BLaER1 (cell line): ENCODE results near the gene ZNF786.

Experiments used
- H3K27ac ChIP-seq: shearing (Covaris generic); formaldehyde crosslinking; 2 replicates; pipeline ENCODE4 v1.8.1; 2022
- H3K27me3 ChIP-seq: shearing (Covaris generic); formaldehyde crosslinking; 2 replicates; pipeline ENCODE4 v1.8.1; 2022
- H3K36me3 ChIP-seq: shearing (Covaris generic); formaldehyde crosslinking; 2 replicates; pipeline ENCODE4 v1.8.1; 2022
- H3K4me1 ChIP-seq: shearing (Covaris generic); formaldehyde crosslinking; 2 replicates; pipeline ENCODE4 v1.8.1; 2022
- H3K4me2 ChIP-seq: shearing (Covaris generic); formaldehyde crosslinking; 2 replicates; pipeline ENCODE4 v1.8.1; 2022
- H3K4me3 ChIP-seq: shearing (Covaris generic); formaldehyde crosslinking; 2 replicates; pipeline ENCODE4 v1.8.1; 2022
- H3K9ac ChIP-seq: shearing (Covaris generic); formaldehyde crosslinking; 2 replicates; pipeline ENCODE4 v1.8.1; 2022
- H3K9me3 ChIP-seq: shearing (Covaris generic); formaldehyde crosslinking; 2 replicates; pipeline ENCODE4 v1.8.1; 2022
- H4K20me1 ChIP-seq: shearing (Covaris generic); formaldehyde crosslinking; 2 replicates; pipeline ENCODE4 v1.8.1; 2022
- Cebpa-rat ChIP-seq: shearing (Covaris generic); IDR thresholded peaks from 2 replicates; pipeline ENCODE4 v1.8.1; 2022

The ZNF786 gene

DNA sequence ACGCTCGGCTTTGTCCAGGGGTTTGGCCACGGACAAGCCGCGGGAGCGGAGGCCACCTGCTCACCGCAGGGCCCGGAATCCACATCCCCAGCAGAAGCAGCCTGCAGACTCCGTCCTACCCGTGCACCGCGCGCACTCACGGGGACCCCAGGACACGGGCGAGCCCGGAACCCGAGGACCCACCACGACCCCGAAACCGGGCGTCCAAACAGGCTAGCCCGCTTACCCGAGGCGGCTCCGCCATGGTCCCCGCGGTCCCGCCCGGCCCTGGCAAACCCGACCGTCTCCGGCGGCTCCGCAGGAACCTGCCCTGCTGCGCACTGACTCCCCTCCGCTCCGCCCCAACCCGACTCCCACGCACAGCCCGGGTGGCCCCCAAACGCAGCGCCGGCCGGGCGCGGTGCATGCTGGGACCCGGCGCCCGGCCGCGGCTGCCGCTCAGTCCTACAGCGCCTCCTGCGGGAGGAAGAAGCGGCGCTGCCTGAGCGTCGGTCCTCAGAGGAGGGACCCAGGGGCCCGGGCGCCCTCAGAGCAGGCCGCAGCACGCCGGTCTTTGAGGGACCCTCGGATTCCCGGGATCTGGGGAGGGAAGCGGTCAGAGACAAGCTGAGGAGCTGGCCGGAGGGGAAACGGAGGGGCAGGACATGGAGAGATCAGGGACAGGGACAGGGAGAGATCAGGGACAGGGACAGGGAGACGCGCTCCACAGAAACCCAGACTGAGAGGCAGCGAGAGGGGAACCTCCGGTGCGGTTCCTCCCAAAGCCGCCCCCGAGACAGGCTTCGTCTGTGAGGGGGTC, at the start of gene ZNF786:
Gene ZNF786 (minus strand): TSS at position 322 of the 799 bp plus-strand sequence. CDS start 78 bp downstream, at position 244.
- TF ChIP-seq Cebpa-rat: no peak
- Histone ChIP-seq H3K27me3 (no peaks in the 10 kb centered on the region), H3K9me3 (peaks cover 20% of the 10 kb centered on the region), H3K36me3 (peaks cover 28% of the 10 kb centered on the region), H3K4me1 (peaks cover 33% of the 10 kb centered on the region), H3K4me2 (peak within 1 kb of the TSS; percentile 87), H3K4me3 (peak within 1 kb of the TSS; percentile 90), H3K27ac (peak within 1 kb of the TSS; percentile 94), H4K20me1 (no peaks in the 10 kb centered on the region), H3K9ac (peak within 1 kb of the TSS; percentile 92)

DNA sequence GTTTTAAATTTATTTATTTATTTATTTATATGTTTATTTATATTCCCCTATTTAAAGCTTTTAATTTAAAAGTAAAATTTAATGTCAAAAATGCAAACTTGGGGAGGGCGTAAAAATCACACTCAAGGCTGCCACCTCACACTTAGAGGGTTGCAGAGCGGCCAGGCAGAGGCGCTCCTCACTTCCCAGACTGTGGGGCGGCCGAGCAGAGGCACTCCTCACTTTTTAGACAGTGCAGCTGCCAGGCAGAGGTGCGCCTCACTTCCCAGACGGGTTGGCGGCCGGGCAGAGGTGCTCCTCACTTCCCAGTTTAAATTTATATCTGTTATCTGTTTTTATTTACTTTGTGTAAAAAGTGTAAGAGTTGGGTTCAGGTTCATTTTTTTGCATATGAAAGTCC, 45.6 kb upstream of the ZNF786 start:
- no peak for TF ChIP-seq Cebpa-rat

GRCh38 chr7:149133028-149133710, 42.7 kb upstream of the ZNF786 start:
- H3K27ac ChIP-seq: no peak overlapping the region
- H3K4me2 ChIP-seq: no peak overlapping the region
- peaks cover 37% of the 10 kb centered on the region for H3K9me3 ChIP-seq
- no peak for TF ChIP-seq Cebpa-rat
- no peak overlapping the region for H3K4me3 ChIP-seq
- no peak overlapping the region for H3K9ac ChIP-seq
- peaks cover 88% of the 10 kb centered on the region for H3K36me3 ChIP-seq
- peaks cover 4% of the 10 kb centered on the region for H3K4me1 ChIP-seq
- H3K27me3 ChIP-seq: no peaks in the 10 kb centered on the region
- no peaks in the 10 kb centered on the region for H4K20me1 ChIP-seq

More for the DNA sequence above, 45.6 kb upstream of the ZNF786 start:
- H3K9ac ChIP-seq: no peak overlapping the region
- no peak overlapping the region for H3K4me3 ChIP-seq
- peaks cover 17% of the 10 kb centered on the region for H3K9me3 ChIP-seq
- H3K4me2 ChIP-seq: no peak overlapping the region
- H3K27me3 ChIP-seq: no peaks in the 10 kb centered on the region
- H3K4me1 ChIP-seq: no peaks in the 10 kb centered on the region
- no peaks in the 10 kb centered on the region for H4K20me1 ChIP-seq
- H3K36me3 ChIP-seq: peaks cover 80% of the 10 kb centered on the region
- H3K27ac ChIP-seq: no peak overlapping the region

DNA sequence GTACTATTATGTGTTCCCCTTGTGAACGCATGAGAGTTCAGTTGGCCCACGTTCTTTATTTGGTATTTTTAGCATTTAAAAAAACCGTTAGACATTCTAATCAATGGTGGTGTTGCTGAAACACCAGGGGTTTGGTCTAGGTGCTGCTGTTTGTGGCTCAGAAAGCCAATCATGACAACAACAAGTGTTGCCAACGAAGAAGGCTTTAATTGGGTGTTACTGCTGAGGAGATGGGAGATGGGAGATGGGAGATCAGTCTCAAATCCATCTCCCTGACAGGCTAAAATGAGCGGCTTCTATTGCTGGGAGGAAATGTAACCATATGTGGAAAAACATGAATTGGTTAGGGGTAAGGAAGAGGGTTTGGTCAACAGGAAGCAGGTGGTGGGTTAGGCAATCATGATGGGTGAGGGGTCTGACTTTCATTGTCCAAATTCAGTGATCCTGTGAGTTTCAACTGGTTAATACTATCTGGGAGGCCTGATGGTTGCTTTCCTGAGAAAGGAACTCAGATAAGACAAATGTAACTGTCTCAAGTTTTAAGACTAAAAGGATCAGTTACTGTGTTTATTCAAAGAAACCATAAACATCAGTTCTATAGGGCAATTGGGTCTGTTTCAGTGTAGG, 40.2 kb upstream of the ZNF786 start:
- TF ChIP-seq Cebpa-rat: no peak
- no peak overlapping the region for H3K27ac ChIP-seq

GRCh38 chr7:149126662-149127266, 36.2 kb upstream of the ZNF786 start:
- H3K27ac ChIP-seq: peak overlapping the region; percentile 99
- TF ChIP-seq Cebpa-rat: no peak

More for the DNA sequence above, 40.2 kb upstream of the ZNF786 start:
- Histone ChIP-seq H3K4me2 (no peak overlapping the region), H3K27me3 (no peaks in the 10 kb centered on the region), H3K4me3 (peak overlapping the region; percentile 1; the same call in 1 of the 2 replicates), H3K9ac (no peak overlapping the region), H3K36me3 (peaks cover 64% of the 10 kb centered on the region), H3K4me1 (peaks cover 10% of the 10 kb centered on the region), H4K20me1 (no peaks in the 10 kb centered on the region), H3K9me3 (peaks cover 37% of the 10 kb centered on the region)

GRCh38 chr7:149125863-149126661, 35.5 kb upstream of the ZNF786 start, which contains the start of gene ZNF425:
Gene ZNF425 (minus strand): TSS chr7:149126324. CDS start chr7:149126213, 111 bp downstream.
- no peak for TF ChIP-seq Cebpa-rat
- peak within 1 kb of the TSS; percentile 94 for H3K4me3 ChIP-seq
- H3K4me2 ChIP-seq: peak within 1 kb of the TSS; percentile 79
- no peaks in the 10 kb centered on the region for H3K27me3 ChIP-seq
- peaks cover 23% of the 10 kb centered on the region for H3K36me3 ChIP-seq
- peaks cover 19% of the 10 kb centered on the region for H3K4me1 ChIP-seq
- H4K20me1 ChIP-seq: no peaks in the 10 kb centered on the region
- peak within 1 kb of the TSS; percentile 98 for H3K9ac ChIP-seq
- peak within 1 kb of the TSS; percentile 99 for H3K27ac ChIP-seq
- H3K9me3 ChIP-seq: peaks cover 19% of the 10 kb centered on the region

More at GRCh38 chr7:149126662-149127266, 36.2 kb upstream of the ZNF786 start:
- Histone ChIP-seq H4K20me1 (no peaks in the 10 kb centered on the region), H3K36me3 (peaks cover 30% of the 10 kb centered on the region), H3K4me3 (peak overlapping the region; percentile 94), H3K27me3 (no peaks in the 10 kb centered on the region), H3K4me2 (peak overlapping the region; percentile 79), H3K4me1 (peaks cover 19% of the 10 kb centered on the region), H3K9me3 (peaks cover 26% of the 10 kb centered on the region), H3K9ac (peak overlapping the region; percentile 98)

DNA sequence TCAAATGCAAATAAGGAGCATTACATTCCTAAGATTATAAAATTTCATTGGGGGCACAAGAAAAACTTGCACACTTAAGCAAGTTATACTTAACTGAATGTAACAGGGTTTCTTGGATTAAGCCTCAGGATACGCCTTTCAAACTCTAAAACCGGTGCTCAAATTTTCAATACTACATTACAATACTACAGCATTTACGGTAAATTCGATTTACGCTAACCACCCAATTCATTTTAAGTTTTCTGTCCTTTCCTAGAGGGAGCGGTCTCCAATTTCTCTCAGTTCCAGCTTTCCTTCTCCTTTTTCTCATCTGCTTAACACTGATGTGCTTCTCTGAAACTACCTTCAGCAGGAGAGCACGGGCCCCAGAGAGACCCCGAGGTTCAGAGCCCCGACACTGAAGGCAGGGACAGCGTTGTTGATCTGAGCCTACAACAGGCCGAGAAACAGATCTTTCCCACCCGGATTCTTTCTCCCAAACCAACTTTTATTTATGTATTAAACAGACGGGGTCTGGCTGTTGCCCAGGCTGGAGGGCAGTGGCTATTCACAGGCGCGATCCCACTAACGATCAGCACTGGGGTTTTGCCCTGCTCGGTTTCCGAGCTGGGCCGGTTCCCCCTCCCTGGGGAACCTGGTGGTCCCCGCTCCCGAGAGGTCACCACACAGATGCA, 34.8 kb upstream of the ZNF786 start:
- TF ChIP-seq Cebpa-rat: no peak
- peaks cover 19% of the 10 kb centered on the region for H3K4me1 ChIP-seq
- H3K27me3 ChIP-seq: no peaks in the 10 kb centered on the region
- peak overlapping the region; percentile 79 for H3K4me2 ChIP-seq
- peak overlapping the region; percentile 98 for H3K9ac ChIP-seq
- H3K36me3 ChIP-seq: peaks cover 16% of the 10 kb centered on the region
- peaks cover 12% of the 10 kb centered on the region for H3K9me3 ChIP-seq
- H3K4me3 ChIP-seq: peak overlapping the region; percentile 94
- H4K20me1 ChIP-seq: no peaks in the 10 kb centered on the region
- H3K27ac ChIP-seq: peak overlapping the region; percentile 99

- Histone ChIP-seq H3K4me2 (no peak overlapping the region), H4K20me1 (no peaks in the 10 kb centered on the region), H3K4me1 (peaks cover 39% of the 10 kb centered on the region), H3K9ac (no peak overlapping the region), H3K27me3 (no peaks in the 10 kb centered on the region), H3K4me3 (no peak overlapping the region), H3K9me3 (no peaks in the 10 kb centered on the region), H3K27ac (no peak overlapping the region), H3K36me3 (peaks cover 19% of the 10 kb centered on the region)
- no peak for TF ChIP-seq Cebpa-rat
Observed at GRCh38 chr7:149109969-149110368, 19.5 kb upstream of the ZNF786 start.
